Adipose tissue (tissue), 3 donors: ENCODE results near the gene TSSK6. TPM values are rescaled to one million over a fixed set of nuclear protein-coding genes. Genes with fewer than 3 reads are reported as not detected.

ENCODE experiments used
- H3K27ac ChIP-seq: one replicate; pipeline ENCODE4 v1.5.1; 2013; ENCODE audit warnings: low read depth, low read length
- WGBS, 3 donors: extraction: QIAGEN DNeasy Blood & Tissue Kit; methylation state at CpG; one replicate each; pipeline ENCODE4 v1.1.7; 2013; 5-methylcytosine and 5-hydroxymethylcytosine counted together
- polyA plus RNA-seq, 3 donors: library from polyadenylated mRNA; stranded (reverse); fragments of 200-250 nt; gene quantifications; one replicate each; pipeline ENCODE4 v1.2.3, GENCODE V29; 2013
- donor health status: healthy with polysubstance abuse.
- donor health status: Bipolar disorder and iron deficiency.
- donor health status: healthy.

The TSSK6 gene
- 1 to 10 TPM in 2 of 3 donors, under 1 TPM in 1; 0.82 to 1.2 (median 1.1) TPM for polyA plus RNA-seq

DNA sequence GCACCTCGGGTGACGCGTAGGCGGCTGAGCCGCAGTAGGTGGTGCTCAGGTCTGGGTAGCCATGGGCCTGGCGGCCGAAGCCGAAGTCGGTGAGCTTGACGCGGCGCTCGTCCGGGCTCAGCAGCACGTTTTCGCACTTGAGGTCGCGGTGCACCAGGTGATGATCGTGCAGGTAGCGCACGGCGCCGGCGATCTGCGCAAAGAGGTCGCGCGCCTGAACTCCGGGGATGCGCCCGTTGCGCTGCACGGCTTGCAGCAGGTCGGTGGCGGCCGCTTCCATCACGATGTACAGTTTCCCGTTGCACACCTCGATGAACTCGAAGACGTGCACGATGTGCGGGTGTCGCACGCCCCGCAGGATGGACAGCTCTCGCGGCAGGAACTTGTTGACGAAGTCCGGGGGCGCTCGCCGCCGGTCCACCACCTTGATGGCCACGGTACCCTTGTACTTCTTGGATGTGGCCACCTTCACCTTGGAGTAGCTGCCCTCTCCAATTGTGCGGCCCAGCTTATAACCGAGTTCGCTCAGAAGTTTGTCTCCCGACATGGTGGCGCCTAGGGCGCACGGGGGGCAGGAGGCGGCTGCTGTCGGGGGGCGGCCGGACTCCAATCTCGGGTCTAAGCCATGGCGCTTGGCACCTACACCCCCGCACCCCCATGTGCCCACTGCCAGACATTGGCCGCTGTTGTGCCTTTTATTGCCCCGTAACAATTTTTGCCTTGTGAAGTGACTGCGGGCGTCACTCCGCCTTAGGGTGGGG, at the start of gene TSSK6:
Gene TSSK6 (minus strand): TSS at position 668 of the 761 bp plus-strand sequence. CDS start 121 bp downstream, at position 547.
- H3K27ac ChIP-seq, result peak within 1 kb of the TSS; percentile 9
- 83 to 86% (median 85%) methylated on average over 72 to 74 of the region's 74 CpGs for WGBS, 3 donors

- no peak overlapping the region for H3K27ac ChIP-seq
- 86 to 95% (median 91%) methylated on average over 16 to 17 of the region's 17 CpGs for WGBS, 3 donors
Observed at GRCh38 chr19:19563348-19563848, 48.0 kb upstream of the TSSK6 start.

- WGBS, 3 donors, result 66 to 82% (median 70%) methylated on average over 15 to 17 of the region's 17 CpGs
- no peak overlapping the region for H3K27ac ChIP-seq
Observed at GRCh38 chr19:19562665-19563347, 47.5 kb upstream of the TSSK6 start.

DNA sequence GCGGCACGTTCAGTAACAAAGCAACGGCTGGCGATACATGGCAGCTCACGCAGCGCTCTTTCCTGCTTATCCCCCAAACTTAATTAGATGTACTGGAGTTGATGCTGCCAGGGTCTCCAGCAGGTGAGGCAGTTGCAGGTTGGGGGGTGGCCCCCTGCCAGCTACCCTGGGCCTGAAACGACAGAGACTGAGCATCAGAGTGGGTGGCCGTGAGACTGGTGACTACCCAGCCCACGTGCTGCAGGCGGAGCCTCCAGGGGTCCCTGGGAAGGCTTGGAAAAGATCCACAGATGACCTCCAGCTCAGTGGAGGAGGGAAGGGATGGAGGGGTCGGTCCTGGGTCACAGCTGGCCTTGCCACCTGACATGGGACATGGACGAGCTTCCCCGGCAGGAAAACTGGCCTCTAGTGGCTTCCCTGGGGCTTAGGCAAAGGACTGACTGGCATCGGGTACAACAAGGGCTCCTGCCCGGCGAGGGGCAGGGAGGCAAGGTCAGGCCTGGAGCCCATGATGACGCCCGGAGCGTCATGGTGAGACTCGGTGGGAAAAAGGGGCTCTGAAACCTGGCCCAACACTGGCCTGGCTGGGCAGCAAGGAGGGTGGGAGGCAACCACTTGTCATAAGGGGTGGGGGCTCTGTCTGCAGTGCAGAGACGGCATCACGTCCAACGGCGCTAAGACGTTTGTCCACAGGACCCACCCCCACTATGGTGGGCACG, 46.8 kb upstream of the TSSK6 start:
- H3K27ac ChIP-seq, result no peak overlapping the region
- WGBS, 3 donors, result 77 to 83% (median 83%) methylated on average over 26 of the region's 26 CpGs

- H3K27ac ChIP-seq, result no peak overlapping the region
- WGBS, 3 donors, result 49 to 64% (median 56%) methylated on average over 4 of the region's 4 CpGs
Observed at GRCh38 chr19:19559931-19560330, 44.6 kb upstream of the TSSK6 start.

GRCh38 chr19:19558636-19559035, 43.3 kb upstream of the TSSK6 start:
- H3K27ac ChIP-seq, result no peak overlapping the region
- WGBS, 3 donors, result 83 to 93% (median 93%) methylated on average over 16 of the region's 16 CpGs

GRCh38 chr19:19558055-19558454, 42.7 kb upstream of the TSSK6 start:
- WGBS, 3 donors, result 79 to 84% (median 80%) methylated on average over 15 of the region's 15 CpGs
- no peak overlapping the region for H3K27ac ChIP-seq

DNA sequence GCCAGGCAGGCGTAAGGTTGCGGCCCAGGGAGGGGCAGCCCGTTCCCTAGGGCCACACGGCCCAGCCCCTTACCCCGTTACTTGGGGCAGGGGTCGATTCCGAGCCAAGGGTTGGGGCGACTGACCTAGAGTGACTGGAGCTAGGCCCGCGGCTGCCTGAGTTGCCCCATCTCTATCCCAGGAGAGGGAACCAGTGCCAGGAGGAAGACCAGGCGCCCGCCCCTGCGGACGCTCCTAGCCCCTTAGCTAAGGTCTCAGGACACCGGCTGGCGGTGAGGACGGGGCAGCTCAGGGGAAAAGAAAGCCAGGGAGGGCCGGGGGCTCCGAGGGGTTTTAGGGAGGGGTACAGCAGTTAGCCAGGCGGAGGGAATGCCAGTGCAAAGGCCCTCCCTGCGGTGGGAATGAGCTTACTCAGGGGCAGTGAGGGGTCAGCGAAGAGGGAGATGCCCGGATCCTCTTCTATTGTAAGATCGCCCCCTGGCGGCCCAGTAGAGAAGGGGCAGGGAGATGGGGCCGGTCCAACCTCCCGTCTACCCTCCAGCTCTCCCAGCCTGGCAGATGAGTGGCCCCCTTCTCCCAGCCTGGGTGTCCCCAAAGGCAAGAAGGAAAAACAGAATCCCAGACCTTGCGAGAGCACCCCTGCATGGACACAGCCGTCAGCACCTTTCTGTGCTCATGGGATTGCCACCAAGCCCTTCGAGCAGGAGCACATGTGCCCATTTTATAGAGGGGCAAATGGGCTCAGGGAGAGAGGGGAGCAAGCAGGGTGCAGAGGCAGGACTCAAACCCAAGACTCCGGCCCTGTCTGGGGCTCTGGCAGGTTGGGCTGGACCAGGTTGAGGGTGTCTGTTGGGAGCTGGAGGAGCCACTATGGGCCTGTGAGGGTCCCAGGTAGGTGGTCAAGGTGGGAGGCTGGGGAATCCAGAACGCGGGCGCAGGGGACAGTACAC, 39.0 kb upstream of the TSSK6 start:
- H3K27ac ChIP-seq, result no peak overlapping the region
- 57 to 65% (median 60%) methylated on average over 32 to 34 of the region's 34 CpGs for WGBS, 3 donors

GRCh38 chr19:19553670-19554069, 38.3 kb upstream of the TSSK6 start:
- 84 to 91% (median 87%) methylated on average over 10 of the region's 10 CpGs for WGBS, 3 donors
- H3K27ac ChIP-seq, result no peak overlapping the region

GRCh38 chr19:19552798-19553197, 37.5 kb upstream of the TSSK6 start:
- no peak overlapping the region for H3K27ac ChIP-seq
- WGBS, 3 donors, result 46 to 51% (median 50%) methylated on average over 6 of the region's 6 CpGs

GRCh38 chr19:19551853-19552192, 36.5 kb upstream of the TSSK6 start:
- WGBS, 3 donors, result 71 to 84% (median 72%) methylated on average over 14 of the region's 14 CpGs
- H3K27ac ChIP-seq, result no peak overlapping the region

GRCh38 chr19:19550972-19551852, 35.9 kb upstream of the TSSK6 start:
- 80 to 83% (median 81%) methylated on average over 10 of the region's 10 CpGs for WGBS, 3 donors
- no peak overlapping the region for H3K27ac ChIP-seq

GRCh38 chr19:19550485-19550929, 35.2 kb upstream of the TSSK6 start:
- H3K27ac ChIP-seq, result no peak overlapping the region
- 31 to 42% (median 39%) methylated on average over 8 of the region's 8 CpGs for WGBS, 3 donors

- 58 to 67% (median 62%) methylated on average over 23 of the region's 23 CpGs for WGBS, 3 donors
- no peak overlapping the region for H3K27ac ChIP-seq
Observed at GRCh38 chr19:19549804-19550464, 34.6 kb upstream of the TSSK6 start.

DNA sequence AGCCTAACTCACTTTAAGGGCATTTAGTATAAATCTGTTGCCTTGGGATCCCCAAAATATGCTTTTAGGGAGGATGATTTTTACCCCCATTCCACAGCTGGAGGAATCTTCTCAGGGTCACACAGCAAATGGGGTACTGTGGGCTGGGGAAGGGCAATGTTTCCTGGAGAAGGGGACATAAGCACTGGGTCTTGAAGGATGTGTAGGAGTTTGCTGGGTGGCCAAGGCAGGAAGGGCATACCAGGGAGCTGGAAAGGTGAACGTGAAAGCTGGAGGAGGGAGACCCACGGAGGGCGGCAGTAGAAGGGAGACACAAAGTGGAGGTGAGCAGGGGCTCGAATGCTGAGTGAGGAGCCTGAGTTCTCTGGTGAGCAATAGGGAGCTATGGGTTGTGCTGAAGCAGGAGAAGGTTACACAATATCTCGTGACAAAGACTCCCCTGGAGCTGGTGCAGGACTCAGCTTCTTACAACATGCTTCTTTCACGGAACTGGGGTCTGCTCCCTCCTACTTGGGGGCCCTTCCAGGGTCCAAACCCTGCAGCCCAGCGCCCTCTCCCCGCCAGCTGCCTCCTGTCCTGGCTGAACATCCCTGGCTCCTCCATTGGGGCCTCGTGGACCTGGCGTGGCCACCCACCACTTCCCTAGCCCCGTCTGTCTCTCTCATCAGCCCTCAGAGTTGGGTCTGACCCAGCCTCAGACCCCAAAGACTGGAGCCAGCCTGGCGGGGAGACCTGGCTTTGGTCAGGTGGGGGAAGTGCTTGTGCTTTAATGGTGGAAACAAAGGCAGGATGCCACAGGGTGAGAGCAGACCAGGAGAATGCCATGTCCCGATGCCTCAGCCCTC, 33.8 kb upstream of the TSSK6 start:
- no peak overlapping the region for H3K27ac ChIP-seq
- 44 to 59% (median 47%) methylated on average over 13 of the region's 13 CpGs for WGBS, 3 donors
